ENCODE data around the gene RLN3. TPM values are rescaled to one million over a fixed set of nuclear protein-coding genes. Genes with fewer than 3 reads are reported as not detected.
"Not testable (repeated sequence)": the region's sequence is repeated elsewhere in the genome, so short reads cannot be mapped to it uniquely, and the experiment has no call there.

The RLN3 gene
- total and polyA plus RNA-seq, 2 experiments from 2014 or later: not detected

DNA sequence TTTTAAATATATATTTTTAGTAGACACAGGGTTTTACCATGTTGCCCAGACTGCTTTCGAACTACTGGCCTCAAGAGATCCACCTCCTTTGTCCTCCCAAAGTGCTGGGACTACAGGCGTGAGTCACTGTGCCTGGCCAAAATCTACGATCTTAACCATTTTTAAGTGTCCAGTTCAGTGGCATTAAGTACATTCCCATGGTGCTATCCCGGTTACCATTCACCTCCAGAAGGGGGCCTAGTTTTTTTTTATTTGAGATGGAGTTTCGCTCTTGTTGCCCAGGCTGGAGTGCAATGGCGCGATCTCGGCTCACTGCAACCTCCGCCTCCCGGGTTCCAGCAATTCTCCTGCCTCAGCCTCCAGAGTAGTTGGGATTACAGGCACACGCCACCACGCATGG is 7.2 kb downstream of the RLN3 start:
- not testable (repeated sequence) for H3K9me3 Mint-ChIP-seq; H3K27ac ChIP-seq (ENCODE audit: low read depth); H3K4me1 Mint-ChIP-seq; H3K4me1 ChIP-seq (ENCODE audit: insufficient read depth); H4K20me1 ChIP-seq (replicated peaks; ENCODE audit: insufficient read depth); H3K4me3 ChIP-seq; H3K4me2 ChIP-seq; H3K9me2 ChIP-seq (ENCODE audit: insufficient read depth); H3K27me3 ChIP-seq (ENCODE audit: insufficient read depth); H3K4me3 Mint-ChIP-seq; H3F3A ChIP-seq (replicated peaks; ENCODE audit: low read depth); H3K79me2 ChIP-seq (replicated peaks; ENCODE audit: insufficient read depth); H3K36me3 ChIP-seq (ENCODE audit: insufficient read depth); ATAC-seq; H3K27ac Mint-ChIP-seq; H2AFZ ChIP-seq; H3K36me3 Mint-ChIP-seq (ENCODE audit: low read depth)
- TF ChIP-seq, protein P1, sequence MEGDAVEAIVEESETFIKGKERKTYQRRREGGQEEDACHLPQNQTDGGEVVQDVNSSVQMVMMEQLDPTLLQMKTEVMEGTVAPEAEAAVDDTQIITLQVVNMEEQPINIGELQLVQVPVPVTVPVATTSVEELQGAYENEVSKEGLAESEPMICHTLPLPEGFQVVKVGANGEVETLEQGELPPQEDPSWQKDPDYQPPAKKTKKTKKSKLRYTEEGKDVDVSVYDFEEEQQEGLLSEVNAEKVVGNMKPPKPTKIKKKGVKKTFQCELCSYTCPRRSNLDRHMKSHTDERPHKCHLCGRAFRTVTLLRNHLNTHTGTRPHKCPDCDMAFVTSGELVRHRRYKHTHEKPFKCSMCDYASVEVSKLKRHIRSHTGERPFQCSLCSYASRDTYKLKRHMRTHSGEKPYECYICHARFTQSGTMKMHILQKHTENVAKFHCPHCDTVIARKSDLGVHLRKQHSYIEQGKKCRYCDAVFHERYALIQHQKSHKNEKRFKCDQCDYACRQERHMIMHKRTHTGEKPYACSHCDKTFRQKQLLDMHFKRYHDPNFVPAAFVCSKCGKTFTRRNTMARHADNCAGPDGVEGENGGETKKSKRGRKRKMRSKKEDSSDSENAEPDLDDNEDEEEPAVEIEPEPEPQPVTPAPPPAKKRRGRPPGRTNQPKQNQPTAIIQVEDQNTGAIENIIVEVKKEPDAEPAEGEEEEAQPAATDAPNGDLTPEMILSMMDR (conservative IDR thresholded peaks at IDR 0.05; ENCODE audit: low read depth in 2 of 2): peak; percentile 1 to 28; a peak in 1 of 4 replicates
- H3K27me3 Mint-ChIP-seq (ENCODE audit: insufficient read depth, low read depth, poor library complexity): peaks cover 15% of the 10 kb centered on the region
- peak; percentile 34 for DNase-seq (ENCODE audit: low spot score)

DNA sequence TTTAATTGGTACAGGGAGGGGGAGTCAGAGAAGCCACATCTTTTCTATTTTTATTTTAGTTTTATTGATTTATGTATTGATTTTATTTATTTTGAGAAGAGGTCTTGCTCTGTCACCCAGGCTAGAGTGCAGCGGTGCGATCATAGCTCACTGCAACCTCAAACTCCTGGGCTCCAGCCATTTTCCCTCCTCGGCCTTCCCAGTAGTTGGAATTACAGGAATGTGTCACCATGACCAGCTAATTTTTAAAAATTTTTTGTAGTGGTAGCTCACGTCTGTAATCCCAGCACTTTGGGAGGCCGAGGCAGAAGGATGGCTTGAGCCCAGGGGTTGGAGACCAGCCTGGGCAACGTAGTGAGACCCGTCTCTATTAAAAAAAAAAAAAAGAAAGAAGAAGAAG is 7.8 kb downstream of the RLN3 start:
- no peaks in the 10 kb centered on the region for H3K79me2 ChIP-seq (replicated peaks; ENCODE audit: insufficient read depth)
- Mint-ChIP-seq H3K4me3 (no peak overlapping the region), H3K27me3 (ENCODE audit: insufficient read depth, low read depth, poor library complexity) (peaks cover 10% of the 10 kb centered on the region), H3K27ac (no peak overlapping the region), H3K36me3 (ENCODE audit: low read depth) (no peaks in the 10 kb centered on the region; the same call in 2 of the 3 replicates), H3K9me3 (no peaks in the 10 kb centered on the region), H3K4me1 (peaks cover 4% of the 10 kb centered on the region)
- peaks cover 4% of the 10 kb centered on the region; the same call in 1 of the 2 replicates for H3F3A ChIP-seq (replicated peaks; ENCODE audit: low read depth)
- H3K27me3 ChIP-seq (ENCODE audit: insufficient read depth): peaks cover 7% of the 10 kb centered on the region; the same call in 1 of the 2 replicates
- DNase-seq (ENCODE audit: low spot score): no peak
- H3K9me2 ChIP-seq (ENCODE audit: insufficient read depth): no peaks in the 10 kb centered on the region
- no peak overlapping the region for H3K27ac ChIP-seq (ENCODE audit: low read depth)
- no peak overlapping the region for H3K4me2 ChIP-seq
- H3K4me3 ChIP-seq: no peak overlapping the region
- H4K20me1 ChIP-seq (replicated peaks; ENCODE audit: insufficient read depth): no peaks in the 10 kb centered on the region
- no peak overlapping the region for H2AFZ ChIP-seq
- TF ChIP-seq EZH2phosphoT487 (IDR thresholded peaks at IDR 0.05; ENCODE audit: unreplicated experiment): no peak
- TF ChIP-seq ETS1 (IDR thresholded peaks at IDR 0.05): no peak
- TF ChIP-seq REST (IDR thresholded peaks at IDR 0.05; ENCODE audit: unreplicated experiment): no peak
- TF ChIP-seq ZNF331 (CRISPR knock-in tag; IDR thresholded peaks at IDR 0.05; ENCODE audit: low read depth): no peak
- TF ChIP-seq CREB1 (CRISPR knock-in tag; IDR thresholded peaks at IDR 0.05; ENCODE audit: low read depth): no peak
- TF ChIP-seq, protein P1 (conservative IDR thresholded peaks at IDR 0.05; ENCODE audit: low read depth in 2 of 2): no peak
- no peak for TF ChIP-seq NANOG (IDR thresholded peaks at IDR 0.05; ENCODE audit: borderline replicate concordance)
- H3K4me1 ChIP-seq (ENCODE audit: insufficient read depth): peaks cover 4% of the 10 kb centered on the region; the same call in 1 of the 2 replicates
- no peak for ATAC-seq
- H3K36me3 ChIP-seq (ENCODE audit: insufficient read depth): no peaks in the 10 kb centered on the region
